ENCODE measurements around the gene SP1.

SP1 gene

GRCh38 chr12:53453953-53454640 is 74.1 kb downstream of the SP1 start:
- no peak for TF ChIP-seq GATA3 (IDR thresholded peaks at IDR 0.05; ENCODE audit: low read depth, low read length)
- TF ChIP-seq GATA2 (IDR thresholded peaks at IDR 0.05; ENCODE audit: low read depth, low read length), result no peak

GRCh38 chr12:53454707-53455106 is 74.7 kb downstream of the SP1 start:
- TF ChIP-seq GATA2 (IDR thresholded peaks at IDR 0.05; ENCODE audit: low read depth, low read length), result 0 out of 2 replicates have a peak, but pooled peaks have one; percentile 37
- TF ChIP-seq GATA3 (IDR thresholded peaks at IDR 0.05; ENCODE audit: low read depth, low read length), result no peak

GRCh38 chr12:53456654-53457366 is 76.8 kb downstream of the SP1 start:
- TF ChIP-seq GATA2 (IDR thresholded peaks at IDR 0.05; ENCODE audit: low read depth, low read length) (no peak), GATA3 (IDR thresholded peaks at IDR 0.05; ENCODE audit: low read depth, low read length) (no peak)

- no peak for TF ChIP-seq GATA3 (IDR thresholded peaks at IDR 0.05; ENCODE audit: low read depth, low read length)
- TF ChIP-seq GATA2 (IDR thresholded peaks at IDR 0.05; ENCODE audit: low read depth, low read length), result no peak
Measured at GRCh38 chr12:53459097-53459496, 79.1 kb downstream of the SP1 start.

DNA sequence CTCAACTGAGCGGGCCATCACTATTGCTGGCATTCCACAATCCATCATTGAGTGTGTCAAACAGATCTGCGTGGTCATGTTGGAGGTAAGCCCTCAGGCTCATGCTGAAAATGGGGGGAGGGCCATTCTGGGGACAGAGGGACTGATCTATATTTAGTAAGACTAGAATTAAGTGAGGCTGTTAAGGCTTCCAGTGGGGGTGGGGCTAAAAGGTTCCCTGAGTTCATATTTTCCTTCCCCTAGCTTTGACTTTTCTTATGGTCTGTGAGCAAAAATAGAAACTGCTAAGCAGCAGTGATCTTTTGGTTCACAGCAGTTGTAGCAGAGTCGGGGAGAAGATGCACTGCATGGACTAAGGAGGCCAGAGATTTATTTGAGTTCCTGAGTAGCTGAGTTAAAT is 81.1 kb downstream of the SP1 start:
- TF ChIP-seq GATA2 (IDR thresholded peaks at IDR 0.05; ENCODE audit: low read depth, low read length), result no peak
- TF ChIP-seq GATA3 (IDR thresholded peaks at IDR 0.05; ENCODE audit: low read depth, low read length), result no peak

DNA sequence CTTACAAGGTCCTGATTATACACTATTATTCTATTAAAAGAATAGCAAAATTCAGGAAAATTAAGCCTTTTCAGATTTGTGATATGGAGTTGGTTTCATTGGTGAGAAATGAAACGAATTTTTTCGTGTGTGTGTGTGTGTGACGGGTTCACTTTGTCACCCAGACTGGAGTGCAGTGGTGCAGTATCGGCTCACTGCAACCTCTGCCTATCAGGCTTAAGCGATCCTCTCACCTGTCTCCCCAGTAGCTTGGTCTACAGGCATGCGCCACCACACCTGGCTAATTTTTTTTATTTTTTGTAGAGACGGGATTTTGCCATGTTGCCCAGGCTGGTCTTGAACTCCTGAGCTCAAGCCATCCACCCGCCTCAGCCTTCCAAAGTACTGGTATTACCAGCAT is 81.6 kb downstream of the SP1 start:
- TF ChIP-seq GATA2 (IDR thresholded peaks at IDR 0.05; ENCODE audit: low read depth, low read length) (no peak), GATA3 (IDR thresholded peaks at IDR 0.05; ENCODE audit: low read depth, low read length) (no peak)

GRCh38 chr12:53462935-53463334 is 83.0 kb downstream of the SP1 start:
- TF ChIP-seq GATA2 (IDR thresholded peaks at IDR 0.05; ENCODE audit: low read depth, low read length) (no peak), GATA3 (IDR thresholded peaks at IDR 0.05; ENCODE audit: low read depth, low read length) (no peak)

GRCh38 chr12:53463802-53464560 is 84.0 kb downstream of the SP1 start:
- no peak for TF ChIP-seq GATA2 (IDR thresholded peaks at IDR 0.05; ENCODE audit: low read depth, low read length)
- no peak for TF ChIP-seq GATA3 (IDR thresholded peaks at IDR 0.05; ENCODE audit: low read depth, low read length)

DNA sequence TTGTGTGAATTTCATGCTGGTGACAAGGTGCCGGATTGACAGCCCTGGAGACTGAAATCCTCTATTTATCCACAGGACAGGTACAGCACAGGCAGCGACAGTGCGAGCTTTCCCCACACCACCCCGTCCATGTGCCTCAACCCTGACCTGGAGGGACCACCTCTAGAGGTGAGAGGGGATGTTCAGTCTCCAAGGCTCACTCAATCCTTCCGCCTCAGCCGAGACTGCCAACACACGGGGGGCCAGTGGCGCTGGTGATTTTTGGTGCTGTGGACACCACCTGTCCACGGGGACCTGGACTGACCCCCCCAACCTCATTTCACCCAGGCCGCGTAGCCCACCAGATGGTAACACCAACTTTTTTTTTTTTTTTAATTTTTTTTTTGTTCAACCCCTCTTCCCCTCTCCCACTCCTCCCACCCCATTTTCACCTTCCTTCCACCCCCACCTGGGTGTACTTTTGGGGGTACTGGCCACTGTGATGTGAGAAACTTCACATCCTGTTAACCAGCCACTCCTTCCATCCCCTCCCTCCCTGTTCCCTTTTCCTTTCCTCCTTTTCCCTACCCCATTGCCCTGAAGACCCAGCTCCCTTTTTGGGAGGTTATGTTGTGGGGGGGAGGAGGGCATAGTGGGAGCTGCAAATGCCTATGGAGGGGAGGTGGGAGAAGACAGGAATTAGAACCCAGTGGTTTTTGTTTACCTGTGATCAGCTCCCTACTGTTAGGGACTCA is 84.9 kb downstream of the SP1 start:
- TF ChIP-seq GATA3 (IDR thresholded peaks at IDR 0.05; ENCODE audit: low read depth, low read length), result no peak
- TF ChIP-seq GATA2 (IDR thresholded peaks at IDR 0.05; ENCODE audit: low read depth, low read length), result no peak

- TF ChIP-seq GATA3 (IDR thresholded peaks at IDR 0.05; ENCODE audit: low read depth, low read length), result no peak
- TF ChIP-seq GATA2 (IDR thresholded peaks at IDR 0.05; ENCODE audit: low read depth, low read length), result no peak
Measured at GRCh38 chr12:53465679-53466078, 85.7 kb downstream of the SP1 start.

Data from SH-SY5Y (cell line).